Panc1 (cell line): ENCODE results near the gene AP5S1.
"Not testable (repeated sequence)": the region's sequence is repeated elsewhere in the genome, so short reads cannot be mapped to it uniquely, and the experiment has no call there.

ENCODE experiments used
- CTCF ChIP-seq: fragments of 450-650 bp; IDR thresholded peaks from 2 replicates; pipeline ENCODE4 v1.5.1; 2017; ENCODE audit warnings: mild to moderate bottlenecking
- POLR2AphosphoS5 ChIP-seq: IDR thresholded peaks from 2 replicates; pipeline ENCODE4 v1.6.1; 2012; ENCODE audit warnings: mild to moderate bottlenecking, low read depth, low read length, moderate library complexity
- REST ChIP-seq, 2 experiments: IDR thresholded peaks; 2 replicates each; pipeline ENCODE4 v1.6.1; 2011 to 2012; ENCODE audit warnings: low read depth in 2 of 2, control low read depth in 1 of 2, low read length in 1 of 2, mild to moderate bottlenecking in 1 of 2, moderate library complexity in 1 of 2; ENCODE audit not compliant: insufficient read depth in 1 of 2

- not testable (repeated sequence) for TF ChIP-seq CTCF; POLR2AphosphoS5; REST (IDR thresholded peaks at IDR 0.05; ENCODE audit: insufficient read depth in 1 of 2, low read depth in 2 of 2, low read length in 1 of 2)
These were observed 31.1 kb upstream of the AP5S1 start for GRCh38 chr20:3789201-3789600.
